ENCODE results near the gene TRAPPC2L.

The TRAPPC2L gene

GRCh38 chr16:88880226-88881006 lies 23.5 kb downstream of the TRAPPC2L start:
- Histone ChIP-seq H3K4me1 (ENCODE audit: control insufficient read depth, insufficient read depth, low read length) (no peaks in the 10 kb centered on the region), H3K9me3 (ENCODE audit: control insufficient read depth in 2 of 2, low read length in 2 of 2) (no peaks in the 10 kb centered on the region), H3K27ac (ENCODE audit: low read length) (no peak overlapping the region), H3K36me3 (ENCODE audit: control insufficient read depth in 2 of 2, insufficient read depth in 2 of 2, low read length in 2 of 2) (no peaks in the 10 kb centered on the region), H3K9ac (ENCODE audit: low read length in 2 of 2) (no peak overlapping the region), H3K27me3 (ENCODE audit: control insufficient read depth in 1 of 2, insufficient read depth in 2 of 2, low read length in 2 of 2) (peaks cover 3 to 11% of the 10 kb centered on the region in 2 donors), H3K4me3 (ENCODE audit: low read length in 2 of 2) (no peak overlapping the region)

GRCh38 chr16:88881007-88881615 lies 24.2 kb downstream of the TRAPPC2L start:
- Histone ChIP-seq H3K9me3 (ENCODE audit: control insufficient read depth in 2 of 2, low read length in 2 of 2) (no peaks in the 10 kb centered on the region), H3K9ac (ENCODE audit: low read length in 2 of 2) (no peak overlapping the region), H3K27ac (ENCODE audit: low read length) (no peak overlapping the region), H3K4me3 (ENCODE audit: low read length in 2 of 2) (no peak overlapping the region), H3K4me1 (ENCODE audit: control insufficient read depth, insufficient read depth, low read length) (peaks cover 3% of the 10 kb centered on the region), H3K27me3 (ENCODE audit: control insufficient read depth in 1 of 2, insufficient read depth in 2 of 2, low read length in 2 of 2) (peaks cover 3 to 11% of the 10 kb centered on the region in 2 donors), H3K36me3 (ENCODE audit: control insufficient read depth in 2 of 2, insufficient read depth in 2 of 2, low read length in 2 of 2) (no peaks in the 10 kb centered on the region)

GRCh38 chr16:88881675-88882357 lies 24.9 kb downstream of the TRAPPC2L start:
- H3K9me3 ChIP-seq (ENCODE audit: control insufficient read depth in 2 of 2, low read length in 2 of 2), result no peaks in the 10 kb centered on the region

GRCh38 chr16:88882358-88883030 lies 25.6 kb downstream of the TRAPPC2L start:
- Histone ChIP-seq H3K4me1 (ENCODE audit: control insufficient read depth, insufficient read depth, low read length) (peaks cover 11% of the 10 kb centered on the region), H3K27me3 (ENCODE audit: control insufficient read depth in 1 of 2, insufficient read depth in 2 of 2, low read length in 2 of 2) (peaks cover 3 to 11% of the 10 kb centered on the region in 2 donors), H3K36me3 (ENCODE audit: control insufficient read depth in 2 of 2, insufficient read depth in 2 of 2, low read length in 2 of 2) (no peaks in the 10 kb centered on the region), H3K9ac (ENCODE audit: low read length in 2 of 2) (no peak overlapping the region), H3K4me3 (ENCODE audit: low read length in 2 of 2) (no peak overlapping the region), H3K9me3 (ENCODE audit: control insufficient read depth in 2 of 2, low read length in 2 of 2) (no peaks in the 10 kb centered on the region), H3K27ac (ENCODE audit: low read length) (no peak overlapping the region)

More at GRCh38 chr16:88881675-88882357, 24.9 kb downstream of the TRAPPC2L start:
- Histone ChIP-seq H3K4me1 (ENCODE audit: control insufficient read depth, insufficient read depth, low read length) (peaks cover 8% of the 10 kb centered on the region), H3K36me3 (ENCODE audit: control insufficient read depth in 2 of 2, insufficient read depth in 2 of 2, low read length in 2 of 2) (no peaks in the 10 kb centered on the region), H3K27me3 (ENCODE audit: control insufficient read depth in 1 of 2, insufficient read depth in 2 of 2, low read length in 2 of 2) (peaks cover 3 to 11% of the 10 kb centered on the region in 2 donors), H3K27ac (ENCODE audit: low read length) (no peak overlapping the region), H3K4me3 (ENCODE audit: low read length in 2 of 2) (no peak overlapping the region), H3K9ac (ENCODE audit: low read length in 2 of 2) (no peak overlapping the region)

- Histone ChIP-seq H3K9me3 (ENCODE audit: control insufficient read depth in 2 of 2, low read length in 2 of 2) (no peaks in the 10 kb centered on the region), H3K27ac (ENCODE audit: low read length) (no peak overlapping the region), H3K4me3 (ENCODE audit: low read length in 2 of 2) (no peak overlapping the region), H3K36me3 (ENCODE audit: control insufficient read depth in 2 of 2, insufficient read depth in 2 of 2, low read length in 2 of 2) (no peaks in the 10 kb centered on the region), H3K9ac (ENCODE audit: low read length in 2 of 2) (no peak overlapping the region), H3K27me3 (ENCODE audit: control insufficient read depth in 1 of 2, insufficient read depth in 2 of 2, low read length in 2 of 2) (peaks cover 3 to 11% of the 10 kb centered on the region in 2 donors), H3K4me1 (ENCODE audit: control insufficient read depth, insufficient read depth, low read length) (peaks cover 19% of the 10 kb centered on the region)
Observed at GRCh38 chr16:88883117-88883895, 26.4 kb downstream of the TRAPPC2L start.

- Histone ChIP-seq H3K9me3 (ENCODE audit: control insufficient read depth in 2 of 2, low read length in 2 of 2) (no peaks in the 10 kb centered on the region), H3K36me3 (ENCODE audit: control insufficient read depth in 2 of 2, insufficient read depth in 2 of 2, low read length in 2 of 2) (no peaks in the 10 kb centered on the region), H3K9ac (ENCODE audit: low read length in 2 of 2) (no peak overlapping the region), H3K4me3 (ENCODE audit: low read length in 2 of 2) (no peak overlapping the region), H3K4me1 (ENCODE audit: control insufficient read depth, insufficient read depth, low read length) (peaks cover 19% of the 10 kb centered on the region), H3K27me3 (ENCODE audit: control insufficient read depth in 1 of 2, insufficient read depth in 2 of 2, low read length in 2 of 2) (peaks cover 3 to 11% of the 10 kb centered on the region in 2 donors), H3K27ac (ENCODE audit: low read length) (no peak overlapping the region)
Observed at GRCh38 chr16:88883946-88884345, 27.0 kb downstream of the TRAPPC2L start.

GRCh38 chr16:88884569-88885271 lies 27.8 kb downstream of the TRAPPC2L start:
- Histone ChIP-seq H3K9ac (ENCODE audit: low read length in 2 of 2) (no peak overlapping the region), H3K9me3 (ENCODE audit: control insufficient read depth in 2 of 2, low read length in 2 of 2) (no peaks in the 10 kb centered on the region), H3K27me3 (ENCODE audit: control insufficient read depth in 1 of 2, insufficient read depth in 2 of 2, low read length in 2 of 2) (peaks cover 3 to 7% of the 10 kb centered on the region in 2 donors), H3K27ac (ENCODE audit: low read length) (no peak overlapping the region), H3K4me3 (ENCODE audit: low read length in 2 of 2) (no peak overlapping the region), H3K36me3 (ENCODE audit: control insufficient read depth in 2 of 2, insufficient read depth in 2 of 2, low read length in 2 of 2) (no peaks in the 10 kb centered on the region), H3K4me1 (ENCODE audit: control insufficient read depth, insufficient read depth, low read length) (peaks cover 19% of the 10 kb centered on the region)

GRCh38 chr16:88885693-88886280 lies 28.9 kb downstream of the TRAPPC2L start:
- Histone ChIP-seq H3K27ac (ENCODE audit: low read length) (no peak overlapping the region), H3K9ac (ENCODE audit: low read length in 2 of 2) (no peak overlapping the region), H3K27me3 (ENCODE audit: control insufficient read depth in 1 of 2, insufficient read depth in 2 of 2, low read length in 2 of 2) (peaks cover under 1 to 2% of the 10 kb centered on the region in 2 donors), H3K9me3 (ENCODE audit: control insufficient read depth in 2 of 2, low read length in 2 of 2) (no peaks in the 10 kb centered on the region), H3K36me3 (ENCODE audit: control insufficient read depth in 2 of 2, insufficient read depth in 2 of 2, low read length in 2 of 2) (no peaks in the 10 kb centered on the region), H3K4me1 (ENCODE audit: control insufficient read depth, insufficient read depth, low read length) (peaks cover 19% of the 10 kb centered on the region), H3K4me3 (ENCODE audit: low read length in 2 of 2) (no peak overlapping the region)

- H3K9ac ChIP-seq (ENCODE audit: low read length in 2 of 2), result no peak overlapping the region
- no peak overlapping the region for H3K4me3 ChIP-seq (ENCODE audit: low read length in 2 of 2)
- no peak overlapping the region for H3K27ac ChIP-seq (ENCODE audit: low read length)
- H3K27me3 ChIP-seq (ENCODE audit: control insufficient read depth in 1 of 2, insufficient read depth in 2 of 2, low read length in 2 of 2), result peaks cover 0 to 2% of the 10 kb centered on the region in 2 donors
- H3K4me1 ChIP-seq (ENCODE audit: control insufficient read depth, insufficient read depth, low read length), result peaks cover 19% of the 10 kb centered on the region
- no peaks in the 10 kb centered on the region for H3K9me3 ChIP-seq (ENCODE audit: control insufficient read depth in 2 of 2, low read length in 2 of 2)
- H3K36me3 ChIP-seq (ENCODE audit: control insufficient read depth in 2 of 2, insufficient read depth in 2 of 2, low read length in 2 of 2), result no peaks in the 10 kb centered on the region
Observed at GRCh38 chr16:88886420-88886844, 29.5 kb downstream of the TRAPPC2L start.

Measured in stomach smooth muscle (tissue), 2 donors.